Peyer's patch (tissue), 4 donors: Measurements from ENCODE around the gene SH3YL1.

Experiments
- POLR2A ChIP-seq, 2 donors: fragments of 450-650 bp; IDR thresholded peaks; one replicate each; pipeline ENCODE4 v1.5.1; 2017; ENCODE audit warnings: antibody characterized with exemption in 2 of 2, mild to moderate bottlenecking in 2 of 2, moderate library complexity in 2 of 2
- TF ChIP-seq, protein P1 (sequence below), 6 experiments: fragments of 450-650 bp in 4 of 6; fragments of 200-600 bp in 2 of 6; sonication (generic) in 1 of 6; IDR thresholded peaks; one replicate each; pipeline ENCODE4 v1.5.1; 2017 to 2019; ENCODE audit warnings: antibody characterized with exemption in 6 of 6, mild to moderate bottlenecking in 3 of 6, moderate library complexity in 1 of 6

DNA sequence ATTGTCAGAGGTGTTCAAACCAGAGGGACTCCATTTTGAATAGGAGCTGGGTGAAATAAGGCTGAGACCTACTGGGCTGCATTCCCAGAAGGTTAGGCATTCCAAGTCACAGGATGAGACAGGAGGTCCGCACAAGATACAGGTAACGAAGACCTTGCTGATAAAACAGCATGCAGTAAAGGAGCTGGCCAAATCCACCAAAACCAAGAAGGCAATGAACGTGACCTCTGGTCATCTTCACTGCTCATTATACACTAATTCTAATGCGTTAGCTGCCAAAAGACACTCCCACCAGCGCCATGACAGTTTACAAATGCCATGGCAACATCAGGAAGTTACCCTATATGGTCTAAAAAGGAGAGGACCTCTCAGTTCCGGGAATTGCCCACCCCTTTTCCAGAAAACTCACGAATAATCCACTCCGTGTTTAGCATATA, 10.6 kb downstream of the SH3YL1 start:
- TF ChIP-seq, protein P1, sequence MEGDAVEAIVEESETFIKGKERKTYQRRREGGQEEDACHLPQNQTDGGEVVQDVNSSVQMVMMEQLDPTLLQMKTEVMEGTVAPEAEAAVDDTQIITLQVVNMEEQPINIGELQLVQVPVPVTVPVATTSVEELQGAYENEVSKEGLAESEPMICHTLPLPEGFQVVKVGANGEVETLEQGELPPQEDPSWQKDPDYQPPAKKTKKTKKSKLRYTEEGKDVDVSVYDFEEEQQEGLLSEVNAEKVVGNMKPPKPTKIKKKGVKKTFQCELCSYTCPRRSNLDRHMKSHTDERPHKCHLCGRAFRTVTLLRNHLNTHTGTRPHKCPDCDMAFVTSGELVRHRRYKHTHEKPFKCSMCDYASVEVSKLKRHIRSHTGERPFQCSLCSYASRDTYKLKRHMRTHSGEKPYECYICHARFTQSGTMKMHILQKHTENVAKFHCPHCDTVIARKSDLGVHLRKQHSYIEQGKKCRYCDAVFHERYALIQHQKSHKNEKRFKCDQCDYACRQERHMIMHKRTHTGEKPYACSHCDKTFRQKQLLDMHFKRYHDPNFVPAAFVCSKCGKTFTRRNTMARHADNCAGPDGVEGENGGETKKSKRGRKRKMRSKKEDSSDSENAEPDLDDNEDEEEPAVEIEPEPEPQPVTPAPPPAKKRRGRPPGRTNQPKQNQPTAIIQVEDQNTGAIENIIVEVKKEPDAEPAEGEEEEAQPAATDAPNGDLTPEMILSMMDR (IDR thresholded peaks at IDR 0.05), result no peak
- no peak for TF ChIP-seq POLR2A (IDR thresholded peaks at IDR 0.05)
